NCI-H1048 (cell line): ENCODE measurements around the gene AFF3.
"Not testable (repeated sequence)": the region's sequence is repeated elsewhere in the genome, so short reads cannot be mapped to it uniquely, and the experiment has no call there.

Experiments used
- DNase-seq: peaks from one replicate; lab custom pipeline; 2025; lab: John Stamatoyannopoulos, UW

Gene AFF3

GRCh38 chr2:99787769-99788382 lies 354.5 kb downstream of the AFF3 start:
- no peak for DNase-seq

GRCh38 chr2:99786636-99787390 lies 355.6 kb downstream of the AFF3 start:
- no peak for DNase-seq

GRCh38 chr2:99784946-99785345 lies 357.4 kb downstream of the AFF3 start:
- no peak for DNase-seq

GRCh38 chr2:99784282-99784681 lies 358.1 kb downstream of the AFF3 start:
- no peak for DNase-seq

- DNase-seq = no peak
Measured at GRCh38 chr2:99780276-99780675, 362.1 kb downstream of the AFF3 start.

GRCh38 chr2:99779276-99779675 lies 363.1 kb downstream of the AFF3 start:
- no peak for DNase-seq

- DNase-seq = no peak
Measured at GRCh38 chr2:99777656-99778290, 364.6 kb downstream of the AFF3 start.

- no peak for DNase-seq
Measured at GRCh38 chr2:99776906-99777646, 365.3 kb downstream of the AFF3 start.

- DNase-seq = no peak
Measured at GRCh38 chr2:99776206-99776905, 366.0 kb downstream of the AFF3 start.

- DNase-seq = no peak
Measured at GRCh38 chr2:99775585-99775984, 366.8 kb downstream of the AFF3 start.

GRCh38 chr2:99773642-99774041 lies 368.7 kb downstream of the AFF3 start:
- DNase-seq = not testable (repeated sequence)

GRCh38 chr2:99772591-99773331 lies 369.6 kb downstream of the AFF3 start:
- no peak for DNase-seq

- DNase-seq = no peak
Measured at GRCh38 chr2:99771681-99772333, 370.6 kb downstream of the AFF3 start.

- DNase-seq = no peak
Measured at GRCh38 chr2:99770876-99771275, 371.5 kb downstream of the AFF3 start.

- no peak for DNase-seq
Measured at GRCh38 chr2:99765731-99766318, 376.6 kb downstream of the AFF3 start.

- DNase-seq = no peak
Measured at GRCh38 chr2:99763764-99764163, 378.6 kb downstream of the AFF3 start.

- no peak for DNase-seq
Measured at GRCh38 chr2:99762714-99763113, 379.7 kb downstream of the AFF3 start.

GRCh38 chr2:99757611-99758114 lies 384.7 kb downstream of the AFF3 start:
- DNase-seq = no peak

- DNase-seq = no peak
Measured at GRCh38 chr2:99756059-99756458, 386.3 kb downstream of the AFF3 start.

- no peak for DNase-seq
Measured at GRCh38 chr2:99754210-99754609, 388.2 kb downstream of the AFF3 start.
